Measurements from ENCODE around the gene MUC4.

The MUC4 gene, protein sequence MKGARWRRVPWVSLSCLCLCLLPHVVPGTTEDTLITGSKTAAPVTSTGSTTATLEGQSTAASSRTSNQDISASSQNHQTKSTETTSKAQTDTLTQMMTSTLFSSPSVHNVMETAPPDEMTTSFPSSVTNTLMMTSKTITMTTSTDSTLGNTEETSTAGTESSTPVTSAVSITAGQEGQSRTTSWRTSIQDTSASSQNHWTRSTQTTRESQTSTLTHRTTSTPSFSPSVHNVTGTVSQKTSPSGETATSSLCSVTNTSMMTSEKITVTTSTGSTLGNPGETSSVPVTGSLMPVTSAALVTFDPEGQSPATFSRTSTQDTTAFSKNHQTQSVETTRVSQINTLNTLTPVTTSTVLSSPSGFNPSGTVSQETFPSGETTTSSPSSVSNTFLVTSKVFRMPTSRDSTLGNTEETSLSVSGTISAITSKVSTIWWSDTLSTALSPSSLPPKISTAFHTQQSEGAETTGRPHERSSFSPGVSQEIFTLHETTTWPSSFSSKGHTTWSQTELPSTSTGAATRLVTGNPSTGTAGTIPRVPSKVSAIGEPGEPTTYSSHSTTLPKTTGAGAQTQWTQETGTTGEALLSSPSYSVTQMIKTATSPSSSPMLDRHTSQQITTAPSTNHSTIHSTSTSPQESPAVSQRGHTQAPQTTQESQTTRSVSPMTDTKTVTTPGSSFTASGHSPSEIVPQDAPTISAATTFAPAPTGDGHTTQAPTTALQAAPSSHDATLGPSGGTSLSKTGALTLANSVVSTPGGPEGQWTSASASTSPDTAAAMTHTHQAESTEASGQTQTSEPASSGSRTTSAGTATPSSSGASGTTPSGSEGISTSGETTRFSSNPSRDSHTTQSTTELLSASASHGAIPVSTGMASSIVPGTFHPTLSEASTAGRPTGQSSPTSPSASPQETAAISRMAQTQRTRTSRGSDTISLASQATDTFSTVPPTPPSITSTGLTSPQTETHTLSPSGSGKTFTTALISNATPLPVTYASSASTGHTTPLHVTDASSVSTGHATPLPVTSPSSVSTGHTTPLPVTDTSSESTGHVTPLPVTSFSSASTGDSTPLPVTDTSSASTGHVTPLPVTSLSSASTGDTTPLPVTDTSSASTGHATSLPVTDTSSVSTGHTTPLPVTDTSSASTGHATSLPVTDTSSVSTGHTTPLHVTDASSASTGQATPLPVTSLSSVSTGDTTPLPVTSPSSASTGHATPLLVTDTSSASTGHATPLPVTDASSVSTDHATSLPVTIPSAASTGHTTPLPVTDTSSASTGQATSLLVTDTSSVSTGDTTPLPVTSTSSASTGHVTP (N-terminal part only)

GRCh38 chr3:195811756-195812155, at the start of gene MUC4:
MUC4 (minus strand) TSS chr3:195811929; CDS start chr3:195811817, 112 bp downstream.
- DNase-seq, result no peak

GRCh38 chr3:195860456-195860855, 48.7 kb upstream of the MUC4 start:
- DNase-seq, result no peak

DNA sequence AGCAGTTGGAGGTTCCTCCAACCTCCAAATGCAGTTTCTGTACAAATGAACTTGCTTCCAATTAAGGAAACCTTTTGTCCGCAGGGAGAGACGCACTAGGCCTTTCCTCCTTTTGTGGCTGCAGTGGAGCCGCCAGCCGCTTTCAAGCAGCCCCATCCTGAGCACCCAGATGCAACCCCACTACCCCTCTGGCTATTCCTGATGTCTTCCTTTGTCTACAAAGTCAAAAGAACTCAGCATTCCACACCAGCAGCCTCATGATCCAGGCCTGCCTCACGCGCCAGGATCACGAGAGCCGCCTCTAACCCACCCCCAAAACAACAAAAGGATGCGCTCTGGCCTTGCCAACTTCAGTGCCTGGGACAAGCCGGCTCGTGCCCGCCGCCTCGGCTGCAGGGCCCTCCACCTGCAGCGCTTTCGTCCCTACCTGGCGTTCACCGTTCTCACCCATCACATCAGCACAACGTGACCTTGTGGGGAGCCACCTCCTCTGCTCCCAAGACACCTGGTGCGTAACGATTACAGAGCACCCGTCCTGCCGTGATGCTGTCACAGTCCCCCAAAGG, 48.2 kb upstream of the MUC4 start:
- no peak for DNase-seq

DNA sequence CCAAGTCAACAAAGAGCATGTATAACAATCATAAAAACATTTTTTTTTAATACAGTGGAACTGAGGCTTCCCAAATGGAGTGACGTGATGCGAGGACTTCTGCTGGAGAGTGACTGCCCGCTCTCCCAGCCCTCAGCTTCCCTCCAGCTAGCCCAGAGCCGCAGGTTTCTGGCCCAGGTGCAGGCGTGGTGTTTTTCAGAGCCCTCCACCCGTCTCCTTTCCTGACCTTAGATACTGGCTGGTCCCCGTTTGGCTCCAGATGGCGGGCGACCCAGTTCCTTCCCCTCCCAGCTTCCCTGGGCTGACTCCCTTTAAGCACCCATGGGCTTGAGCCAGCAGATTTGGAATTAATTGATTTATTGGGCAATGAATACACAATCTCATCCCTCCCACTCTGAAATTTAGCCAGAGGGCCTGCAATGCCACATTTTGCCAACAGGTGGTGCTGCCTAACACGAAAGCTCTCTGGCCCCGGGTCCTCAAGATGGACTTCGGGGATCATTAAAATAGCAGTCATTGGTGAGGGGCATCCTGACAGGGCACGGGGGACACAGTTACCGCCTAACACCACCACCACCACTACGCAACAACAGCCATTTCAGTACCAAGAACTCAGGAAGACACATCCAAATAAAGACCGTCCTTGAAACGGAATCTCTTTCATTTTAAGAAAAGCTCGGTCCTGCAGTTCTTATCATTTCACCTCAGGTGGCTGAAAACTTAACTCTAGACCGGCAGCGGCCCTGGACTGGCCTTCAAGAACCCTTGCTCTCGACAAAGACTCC, 47.5 kb upstream of the MUC4 start:
- peak; percentile 29 for DNase-seq

DNA sequence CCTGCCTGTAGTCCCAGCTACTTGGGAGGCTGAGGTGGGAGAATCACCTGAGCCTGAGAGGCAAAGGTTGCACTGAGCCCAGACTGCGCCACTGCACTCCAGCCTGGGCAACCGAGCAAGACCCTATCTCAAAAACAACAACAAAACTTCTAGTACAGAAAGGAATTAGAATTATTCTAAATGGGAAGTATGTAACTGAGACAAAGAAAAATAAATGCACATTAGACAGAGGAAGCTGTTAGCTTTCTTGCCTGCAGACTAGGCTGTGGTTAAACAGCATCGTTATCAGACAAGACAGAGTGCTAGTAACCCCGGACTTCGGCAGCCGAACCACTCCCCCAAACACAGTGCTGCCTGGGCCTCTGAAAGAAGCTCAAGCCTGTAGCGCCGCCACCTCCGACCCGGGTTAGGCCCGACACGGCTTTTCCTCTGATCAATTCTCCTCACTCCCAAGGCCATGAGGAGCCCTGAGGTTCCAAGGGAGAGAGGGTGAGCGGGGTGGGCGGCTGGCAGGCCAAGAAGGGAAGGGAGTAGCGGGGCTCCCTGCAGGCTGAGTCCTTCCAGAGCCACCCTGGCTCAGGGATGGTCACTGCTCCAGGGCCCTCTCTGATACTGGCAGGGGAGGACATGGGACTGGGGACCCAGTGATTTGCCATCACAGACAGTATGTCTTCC, 44.8 kb upstream of the MUC4 start:
- no peak for DNase-seq

DNA sequence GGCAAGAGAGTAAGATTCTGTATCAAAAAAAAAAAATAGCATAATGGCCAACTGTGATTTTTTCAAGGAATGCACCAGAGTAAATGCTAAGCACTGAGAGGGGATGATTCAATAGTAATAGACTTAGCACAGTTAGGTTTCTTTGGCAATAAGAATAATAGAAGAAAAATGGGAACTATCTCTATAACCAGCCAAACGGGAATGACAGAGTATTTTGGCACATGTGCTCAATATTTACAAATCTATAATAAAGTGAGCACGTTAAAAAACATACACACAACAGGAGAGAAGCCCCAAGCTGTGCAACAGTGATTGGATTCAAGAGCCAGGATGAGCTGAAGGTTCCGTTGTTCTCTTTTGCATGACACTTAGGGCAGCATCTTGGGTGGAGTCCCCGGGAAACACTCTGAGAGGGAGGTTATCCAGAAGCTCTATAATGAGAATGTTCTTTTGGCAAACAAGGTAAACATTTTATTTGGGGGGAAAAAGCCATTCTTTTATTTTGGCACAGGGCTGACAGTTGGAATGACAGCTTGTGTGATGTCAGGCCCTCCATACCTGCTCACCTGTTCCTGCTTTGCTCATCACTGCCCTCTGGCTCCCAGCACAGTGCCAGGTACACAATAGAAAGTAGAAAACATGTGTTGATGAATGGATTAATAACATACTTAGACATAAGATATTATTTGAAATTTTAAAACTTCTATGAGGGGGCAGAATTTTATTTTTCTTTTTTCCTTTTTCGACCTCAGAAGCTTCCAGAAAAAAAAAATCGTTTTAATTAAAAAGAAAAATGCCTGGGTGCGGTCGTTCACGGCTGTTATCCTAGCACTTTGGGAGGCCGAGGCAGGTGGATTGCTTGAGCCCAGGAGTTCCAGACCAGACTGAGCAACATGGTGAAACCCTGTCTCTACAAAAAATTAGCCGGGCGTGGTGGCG, 44.0 kb upstream of the MUC4 start:
- DNase-seq, result no peak

GRCh38 chr3:195854628-195855294, 43.0 kb upstream of the MUC4 start:
- no peak for DNase-seq

- no peak for DNase-seq
Observed at GRCh38 chr3:195853996-195854395, 42.3 kb upstream of the MUC4 start.

GRCh38 chr3:195853036-195853435, 41.3 kb upstream of the MUC4 start:
- no peak for DNase-seq

DNA sequence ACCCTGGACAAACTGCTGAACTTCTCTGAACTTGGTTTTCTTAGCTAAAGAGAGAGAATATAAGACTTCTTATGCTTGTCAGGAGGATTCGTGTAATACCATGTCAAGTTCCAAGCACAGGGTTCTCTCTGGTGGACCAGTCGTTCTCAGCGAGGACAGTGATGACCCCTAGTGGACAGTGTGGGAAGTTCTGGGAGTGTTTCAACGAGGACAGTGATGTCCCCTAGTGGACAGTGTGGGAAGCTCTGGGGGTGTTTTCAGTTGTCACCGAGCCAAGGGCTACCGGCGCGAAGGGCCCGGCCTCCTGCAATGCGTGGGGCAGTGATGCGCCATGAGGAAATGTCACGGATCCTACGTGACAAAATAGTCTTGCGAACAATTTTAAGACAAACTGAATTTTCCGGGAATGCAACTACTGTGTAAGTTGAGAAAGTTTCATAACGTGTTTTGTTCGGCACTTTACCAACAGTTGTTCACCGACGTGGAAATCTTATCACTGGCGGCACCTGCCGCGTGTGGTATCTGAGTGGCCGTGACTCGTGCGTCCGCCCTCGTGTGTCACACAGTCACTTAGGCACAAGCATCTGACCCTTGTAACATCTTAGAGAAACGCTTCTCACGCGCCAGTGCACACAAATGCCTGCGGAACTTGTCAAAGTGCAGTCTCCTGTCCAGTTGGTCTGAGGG, 39.3 kb upstream of the MUC4 start:
- peak; percentile 86 for DNase-seq

GRCh38 chr3:195849322-195850074, 37.8 kb upstream of the MUC4 start:
- DNase-seq, result peak; percentile 4

GRCh38 chr3:195847055-195847950, 35.6 kb upstream of the MUC4 start:
- DNase-seq, result no peak

DNA sequence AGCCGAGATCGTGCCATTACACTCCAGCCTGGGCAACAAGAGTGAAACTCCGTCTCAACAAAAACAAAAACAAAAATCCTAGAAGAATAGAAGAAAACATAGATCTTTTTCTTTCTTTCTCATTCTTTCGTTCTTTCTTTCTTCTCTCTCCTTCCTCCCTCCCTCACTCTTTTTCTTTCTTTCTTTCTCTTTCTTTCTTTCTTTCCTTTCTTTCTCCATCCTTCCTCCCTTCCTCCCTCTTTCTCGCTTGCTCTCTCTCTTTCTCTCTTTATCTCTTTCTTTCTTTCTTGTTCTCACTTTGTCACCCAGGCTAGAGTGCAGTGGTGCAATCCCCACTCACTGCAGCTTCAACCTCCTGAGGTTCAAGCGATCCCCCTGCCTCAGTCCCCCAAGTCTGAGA, 33.8 kb upstream of the MUC4 start:
- no peak for DNase-seq

DNA sequence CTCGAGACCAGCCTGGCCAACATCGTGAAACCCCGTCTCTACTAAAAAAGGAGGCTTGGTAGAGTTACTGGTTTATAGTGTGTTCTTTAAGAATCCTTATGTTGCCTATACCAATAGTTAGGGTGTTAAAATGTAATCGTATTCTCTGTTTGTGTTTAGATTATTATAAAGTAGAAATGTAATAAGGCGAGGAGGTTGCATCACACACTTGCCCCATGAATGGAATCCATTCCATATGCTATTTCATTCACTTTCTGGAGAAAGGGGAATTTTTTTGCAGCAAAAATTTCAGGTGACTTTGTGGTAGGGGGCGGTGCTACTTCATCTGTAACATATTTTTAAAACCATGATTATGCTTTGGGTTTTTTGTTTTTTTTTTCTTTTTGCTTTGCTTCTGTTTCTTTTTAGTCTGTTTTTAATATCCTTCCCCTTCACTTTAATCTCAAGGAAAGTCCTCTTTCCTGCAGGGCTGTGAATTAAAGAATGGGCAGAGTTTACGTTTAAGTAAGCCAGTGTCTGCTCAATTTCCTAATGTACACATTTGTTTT, 33.0 kb upstream of the MUC4 start:
- DNase-seq, result no peak

DNA sequence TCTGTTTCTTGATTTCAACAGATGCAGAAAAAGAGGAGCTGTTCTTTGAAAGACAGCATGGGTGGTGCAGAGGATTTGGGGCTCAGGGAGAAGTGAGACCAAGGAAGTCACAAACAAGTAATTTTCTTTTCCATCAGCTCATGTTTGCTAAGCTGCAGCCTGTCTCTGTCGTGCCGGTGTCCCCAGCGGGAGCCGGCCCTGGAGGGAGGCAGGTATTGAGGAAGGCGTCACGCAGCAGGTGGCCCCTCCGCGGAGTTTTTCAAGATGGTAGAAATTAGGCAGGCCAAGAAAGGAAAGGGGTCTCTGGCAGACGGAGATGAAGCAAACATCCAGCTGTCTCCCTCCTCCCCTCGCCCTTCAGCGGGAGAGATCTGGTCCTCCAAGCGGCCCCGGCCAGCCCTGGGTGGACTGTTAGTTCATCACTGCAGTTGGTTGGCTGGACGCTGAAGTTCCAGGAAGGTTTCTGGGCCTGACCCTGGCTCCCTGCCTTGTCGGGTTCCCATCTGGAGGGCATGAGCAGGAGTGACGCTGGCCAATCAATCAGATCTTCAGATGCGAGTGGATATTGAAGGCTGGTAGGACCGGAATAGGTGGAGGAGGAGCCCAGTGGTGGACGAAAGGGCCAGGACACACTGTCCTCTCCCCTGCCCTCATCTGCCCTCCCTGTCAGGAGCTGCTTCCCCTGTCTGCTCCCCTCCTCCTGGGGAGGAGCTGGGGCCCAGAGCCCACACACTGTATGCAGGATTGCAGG, 27.7 kb upstream of the MUC4 start:
- DNase-seq, result peak; percentile 8

DNA sequence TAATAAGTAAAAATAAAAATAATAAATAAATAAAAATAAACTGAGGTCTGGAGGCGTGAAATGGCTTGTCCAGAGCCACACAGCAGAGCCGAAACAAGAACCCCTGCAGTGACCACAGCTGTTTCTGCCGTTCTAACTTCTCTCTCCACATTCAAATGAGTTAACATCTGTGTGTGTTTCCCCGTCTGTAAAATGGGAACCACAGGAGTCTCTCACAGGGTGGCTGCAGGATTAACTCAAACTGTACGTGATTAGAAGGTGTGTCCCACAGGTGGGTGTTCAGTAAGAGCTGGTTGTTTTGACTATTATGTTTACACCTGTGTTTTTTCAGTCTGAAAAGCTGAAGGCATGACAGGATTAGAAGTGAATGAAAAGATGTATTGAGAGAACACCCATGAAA, 27.0 kb upstream of the MUC4 start:
- DNase-seq, result peak; percentile 5
